RWPE1 (cell line): ENCODE results near the gene FRMD4B.
"Not testable (repeated sequence)": the region's sequence is repeated elsewhere in the genome, so short reads cannot be mapped to it uniquely, and the experiment has no call there.

Source experiments
- CTCF ChIA-PET: fragments of 350-600 bp; sonication (Branson Sonifier 250); formaldehyde crosslinking; extraction: SDS; loops from one replicate; lab custom pipeline; 2021; lab: Yijun Ruan, JAX
- POLR2A ChIA-PET: fragments of 400-600 bp; formaldehyde crosslinking; extraction: SDS; loops from one replicate; lab custom pipeline; 2020; ENCODE audit warnings: antibody characterized with exemption; ENCODE audit not compliant: low non-redundant PET; lab: Yijun Ruan, JAX
- DNase-seq: peaks from one replicate; pipeline ENCODE4 v3.0.0; 2012; ENCODE audit warnings: low spot score
- H3K27ac ChIP-seq: fragments of 450-650 bp; 2 replicates; pipeline ENCODE4 v1.5.1; 2017
- CTCF ChIP-seq: fragments of 450-650 bp; conservative IDR thresholded peaks from 2 replicates; pipeline ENCODE4 v1.5.1; 2017; ENCODE audit warnings: low read depth, mild to moderate bottlenecking

The FRMD4B gene

GRCh38 chr3:69283496-69283895 lies 102.4 kb downstream of the FRMD4B start:
- ChIA-PET POLR2A (no interaction called here), CTCF (no interaction called here)
- H3K27ac ChIP-seq: no peak overlapping the region
- no peak for TF ChIP-seq CTCF
- no peak for DNase-seq

- no peak for DNase-seq
- H3K27ac ChIP-seq: no peak overlapping the region
- TF ChIP-seq CTCF: no peak
- ChIA-PET POLR2A (no interaction called here), CTCF (no interaction called here)
These were observed 103.7 kb downstream of the FRMD4B start for GRCh38 chr3:69282181-69282580.

GRCh38 chr3:69277403-69277802 lies 108.5 kb downstream of the FRMD4B start:
- H3K27ac ChIP-seq, DNase-seq, POLR2A ChIA-PET: not testable (repeated sequence)
- CTCF ChIA-PET: interaction anchor here (0.6 kb wide), 1 partner anchor 27 kb away, joined by 3 read pairs; no protein-coding TSS in a partner anchor

- no peak for DNase-seq
- peak overlapping the region; percentile 16; the same call in 1 of the 2 replicates for H3K27ac ChIP-seq
- CTCF ChIA-PET: no interaction called here
- POLR2A ChIA-PET: no interaction called here
- no peak for TF ChIP-seq CTCF
These were observed 109.0 kb downstream of the FRMD4B start for GRCh38 chr3:69276884-69277283.

- POLR2A ChIA-PET, DNase-seq: not testable (repeated sequence)
- CTCF ChIA-PET: interaction anchor here (0.7 kb wide), 1 partner anchor 11 kb away, joined by 3 read pairs; no protein-coding TSS in a partner anchor
- peak overlapping the region; percentile 16; the same call in 1 of the 2 replicates for H3K27ac ChIP-seq
These were observed 109.7 kb downstream of the FRMD4B start for GRCh38 chr3:69276191-69276590.

- no peak overlapping the region for H3K27ac ChIP-seq
- TF ChIP-seq CTCF: no peak
- no peak for DNase-seq
- ChIA-PET POLR2A (no interaction called here), CTCF (no interaction called here)
These were observed 112.0 kb downstream of the FRMD4B start for GRCh38 chr3:69273896-69274295.

- POLR2A ChIA-PET: no interaction called here
These were observed 113.3 kb downstream of the FRMD4B start for GRCh38 chr3:69272556-69272955.

More at GRCh38 chr3:69272556-69272955, 113.3 kb downstream of the FRMD4B start:
- DNase-seq: no peak
- TF ChIP-seq CTCF: no peak
- CTCF ChIA-PET: no interaction called here
- no peak overlapping the region for H3K27ac ChIP-seq
